SK-N-SH treated with all-trans-retinoic acid at 6 μM for 48 hours (cell line): ENCODE measurements around the gene CST9L.

Experiments
- ATAC-seq: fragments of 200-7000 bp; cut with Tn5 transposase; 3 replicates; pipeline ENCODE4 v1.9.1; 2020; ENCODE audit warnings: mild to moderate bottlenecking, moderate library complexity
- ARNTL ChIP-seq: fragments of 450-650 bp; formaldehyde crosslinking; IDR thresholded peaks from 2 replicates; pipeline ENCODE4 v1.5.0; 2020; ENCODE audit warnings: low read depth, mild to moderate bottlenecking, moderate library complexity, borderline replicate concordance
- BACH2 ChIP-seq: fragments of 250-450 bp; sonication (Bioruptor Pico); IDR thresholded peaks from 2 replicates; pipeline ENCODE4 v1.9.0; 2021; ENCODE audit warnings: mild to moderate bottlenecking, borderline replicate concordance
- CREB5 ChIP-seq: fragments of 250-450 bp; sonication (Bioruptor Pico); IDR thresholded peaks from 2 replicates; pipeline ENCODE4 v1.5.1; 2020; ENCODE audit warnings: low read depth, mild to moderate bottlenecking, moderate library complexity
- CSDC2 ChIP-seq: fragments of 250-450 bp; sonication (Bioruptor Pico); IDR thresholded peaks from 2 replicates; pipeline ENCODE4 v1.5.0; 2020; ENCODE audit warnings: mild to moderate bottlenecking, moderate library complexity
- ESRRG ChIP-seq: fragments of 250-450 bp; sonication (Bioruptor Pico); IDR thresholded peaks from 2 replicates; pipeline ENCODE4 v1.6.1; 2021; ENCODE audit warnings: mild to moderate bottlenecking
- GLIS3 ChIP-seq: fragments of 250-450 bp; sonication (Bioruptor Pico); IDR thresholded peaks from 2 replicates; pipeline ENCODE4 v1.5.0; 2020; ENCODE audit warnings: mild to moderate bottlenecking, moderate library complexity
- ISL1 ChIP-seq: fragments of 250-450 bp; sonication (Bioruptor Pico); IDR thresholded peaks from 2 replicates; pipeline ENCODE4 v2.1.2; 2022; ENCODE audit warnings: mild to moderate bottlenecking, moderate library complexity
- OSR1 ChIP-seq: fragments of 250-450 bp; sonication (Bioruptor Pico); IDR thresholded peaks from 2 replicates; pipeline ENCODE4 v1.8.0; 2022; ENCODE audit warnings: moderate library complexity, mild to moderate bottlenecking, inconsistent platforms
- PPARA ChIP-seq: fragments of 250-450 bp; sonication (Bioruptor Pico); IDR thresholded peaks from 2 replicates; pipeline ENCODE4 v1.5.0; 2020; ENCODE audit warnings: mild to moderate bottlenecking, borderline replicate concordance
- RARB ChIP-seq: fragments of 250-450 bp; sonication (Bioruptor Pico); IDR thresholded peaks from 2 replicates; pipeline ENCODE4 v1.8.0; 2021; ENCODE audit warnings: mild to moderate bottlenecking, moderate library complexity
- SNAI2 ChIP-seq: fragments of 250-450 bp; sonication (Bioruptor Pico); IDR thresholded peaks from 2 replicates; pipeline ENCODE4 v1.5.0; 2020; ENCODE audit warnings: mild to moderate bottlenecking, moderate library complexity
- TCF4 ChIP-seq: fragments of 250-450 bp; sonication (Bioruptor Pico); IDR thresholded peaks from 2 replicates; pipeline ENCODE4 v1.8.0; 2021; ENCODE audit warnings: mild to moderate bottlenecking, moderate library complexity, borderline replicate concordance
- TOX ChIP-seq: fragments of 250-450 bp; sonication (Bioruptor Pico); IDR thresholded peaks from 2 replicates; pipeline ENCODE4 v1.8.0; 2021; ENCODE audit warnings: mild to moderate bottlenecking, moderate library complexity, borderline replicate concordance
- ZFP30 ChIP-seq: fragments of 450-650 bp; formaldehyde crosslinking; IDR thresholded peaks from 2 replicates; pipeline ENCODE4 v1.5.0; 2022; ENCODE audit warnings: mild to moderate bottlenecking, moderate library complexity
- ZNF565 ChIP-seq: fragments of 450-650 bp; formaldehyde crosslinking; conservative IDR thresholded peaks from 2 replicates; pipeline ENCODE4 v1.5.0; 2020; ENCODE audit warnings: low read depth, mild to moderate bottlenecking, moderate library complexity
- ZNF70 ChIP-seq: fragments of 450-650 bp; formaldehyde crosslinking; IDR thresholded peaks from 2 replicates; pipeline ENCODE4 v1.5.0; 2020; ENCODE audit warnings: mild to moderate bottlenecking, moderate library complexity
- ZNF8 ChIP-seq: fragments of 450-650 bp; formaldehyde crosslinking; IDR thresholded peaks from 2 replicates; pipeline ENCODE4 v1.5.0; 2020; ENCODE audit warnings: mild to moderate bottlenecking, moderate library complexity
- TF ChIP-seq, protein P1 (sequence below): fragments of 250-450 bp; sonication (Bioruptor Pico); IDR thresholded peaks from 2 replicates; pipeline ENCODE4 v1.5.0; 2020; ENCODE audit warnings: mild to moderate bottlenecking, moderate library complexity
- TF ChIP-seq, protein P2 (sequence below): fragments of 250-450 bp; sonication (Bioruptor Pico); IDR thresholded peaks from 2 replicates; pipeline ENCODE4 v1.5.1; 2021; ENCODE audit warnings: mild to moderate bottlenecking, moderate library complexity
- TF ChIP-seq, protein P3 (sequence below): fragments of 250-450 bp; sonication (Bioruptor Pico); IDR thresholded peaks from 2 replicates; pipeline ENCODE4 v1.8.0; 2020; ENCODE audit warnings: mild to moderate bottlenecking, moderate library complexity, borderline replicate concordance
- TF ChIP-seq, protein P4 (sequence below): fragments of 250-450 bp; sonication (Bioruptor Pico); IDR thresholded peaks from 2 replicates; pipeline ENCODE4 v1.8.0; 2021; ENCODE audit warnings: low read depth, mild to moderate bottlenecking, moderate library complexity, borderline replicate concordance

Gene CST9L

GRCh38 chr20:23605867-23606651 lies 37.8 kb upstream of the CST9L start, which contains the start of gene CST9:
TSS of gene CST9 (minus strand) at chr20:23605917. CDS start at chr20:23605864, 53 bp downstream.
- no peak for TF ChIP-seq TOX (CRISPR knock-in tag)
- TF ChIP-seq, protein P1, sequence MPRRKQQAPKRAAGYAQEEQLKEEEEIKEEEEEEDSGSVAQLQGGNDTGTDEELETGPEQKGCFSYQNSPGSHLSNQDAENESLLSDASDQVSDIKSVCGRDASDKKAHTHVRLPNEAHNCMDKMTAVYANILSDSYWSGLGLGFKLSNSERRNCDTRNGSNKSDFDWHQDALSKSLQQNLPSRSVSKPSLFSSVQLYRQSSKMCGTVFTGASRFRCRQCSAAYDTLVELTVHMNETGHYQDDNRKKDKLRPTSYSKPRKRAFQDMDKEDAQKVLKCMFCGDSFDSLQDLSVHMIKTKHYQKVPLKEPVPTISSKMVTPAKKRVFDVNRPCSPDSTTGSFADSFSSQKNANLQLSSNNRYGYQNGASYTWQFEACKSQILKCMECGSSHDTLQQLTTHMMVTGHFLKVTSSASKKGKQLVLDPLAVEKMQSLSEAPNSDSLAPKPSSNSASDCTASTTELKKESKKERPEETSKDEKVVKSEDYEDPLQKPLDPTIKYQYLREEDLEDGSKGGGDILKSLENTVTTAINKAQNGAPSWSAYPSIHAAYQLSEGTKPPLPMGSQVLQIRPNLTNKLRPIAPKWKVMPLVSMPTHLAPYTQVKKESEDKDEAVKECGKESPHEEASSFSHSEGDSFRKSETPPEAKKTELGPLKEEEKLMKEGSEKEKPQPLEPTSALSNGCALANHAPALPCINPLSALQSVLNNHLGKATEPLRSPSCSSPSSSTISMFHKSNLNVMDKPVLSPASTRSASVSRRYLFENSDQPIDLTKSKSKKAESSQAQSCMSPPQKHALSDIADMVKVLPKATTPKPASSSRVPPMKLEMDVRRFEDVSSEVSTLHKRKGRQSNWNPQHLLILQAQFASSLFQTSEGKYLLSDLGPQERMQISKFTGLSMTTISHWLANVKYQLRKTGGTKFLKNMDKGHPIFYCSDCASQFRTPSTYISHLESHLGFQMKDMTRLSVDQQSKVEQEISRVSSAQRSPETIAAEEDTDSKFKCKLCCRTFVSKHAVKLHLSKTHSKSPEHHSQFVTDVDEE (CRISPR knock-in tag), result no peak
- TF ChIP-seq ZNF565 (CRISPR knock-in tag), result no peak
- no peak for ATAC-seq

DNA sequence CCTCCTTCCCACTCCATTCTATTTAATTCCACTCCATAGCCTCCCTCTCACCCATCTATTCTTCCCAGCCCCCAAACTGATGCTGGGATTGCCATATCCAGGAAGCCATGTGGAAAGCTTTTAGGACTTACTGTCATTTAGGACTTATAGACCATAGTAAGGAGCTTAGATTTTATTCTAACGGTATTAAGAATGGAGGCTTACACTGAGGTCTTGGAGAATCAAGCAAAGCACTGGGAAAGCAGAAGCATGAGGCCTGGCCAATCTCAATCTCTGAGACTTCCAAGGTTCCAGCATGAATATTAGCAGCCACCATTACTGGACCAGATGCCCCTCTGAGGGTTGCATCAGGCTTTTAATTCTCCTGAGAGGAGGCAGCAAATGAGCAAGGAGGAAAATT lies 36.0 kb upstream of the CST9L start:
- TF ChIP-seq CREB5 (CRISPR knock-in tag), result no peak
- TF ChIP-seq PPARA (CRISPR knock-in tag), result no peak
- no peak for TF ChIP-seq ZFP30
- TF ChIP-seq TOX (CRISPR knock-in tag), result no peak
- TF ChIP-seq ISL1, result no peak
- no peak for TF ChIP-seq ARNTL
- no peak for TF ChIP-seq ZNF565 (CRISPR knock-in tag)
- TF ChIP-seq GLIS3 (CRISPR knock-in tag), result no peak
- no peak for TF ChIP-seq CSDC2
- ATAC-seq, result no peak

- TF ChIP-seq SNAI2 (CRISPR knock-in tag), result no peak
- TF ChIP-seq ARNTL, result no peak
- TF ChIP-seq, protein P2, sequence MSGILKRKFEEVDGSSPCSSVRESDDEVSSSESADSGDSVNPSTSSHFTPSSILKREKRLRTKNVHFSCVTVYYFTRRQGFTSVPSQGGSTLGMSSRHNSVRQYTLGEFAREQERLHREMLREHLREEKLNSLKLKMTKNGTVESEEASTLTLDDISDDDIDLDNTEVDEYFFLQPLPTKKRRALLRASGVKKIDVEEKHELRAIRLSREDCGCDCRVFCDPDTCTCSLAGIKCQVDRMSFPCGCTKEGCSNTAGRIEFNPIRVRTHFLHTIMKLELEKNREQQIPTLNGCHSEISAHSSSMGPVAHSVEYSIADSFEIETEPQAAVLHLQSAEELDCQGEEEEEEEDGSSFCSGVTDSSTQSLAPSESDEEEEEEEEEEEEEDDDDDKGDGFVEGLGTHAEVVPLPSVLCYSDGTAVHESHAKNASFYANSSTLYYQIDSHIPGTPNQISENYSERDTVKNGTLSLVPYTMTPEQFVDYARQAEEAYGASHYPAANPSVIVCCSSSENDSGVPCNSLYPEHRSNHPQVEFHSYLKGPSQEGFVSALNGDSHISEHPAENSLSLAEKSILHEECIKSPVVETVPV, result no peak
- TF ChIP-seq, protein P3, sequence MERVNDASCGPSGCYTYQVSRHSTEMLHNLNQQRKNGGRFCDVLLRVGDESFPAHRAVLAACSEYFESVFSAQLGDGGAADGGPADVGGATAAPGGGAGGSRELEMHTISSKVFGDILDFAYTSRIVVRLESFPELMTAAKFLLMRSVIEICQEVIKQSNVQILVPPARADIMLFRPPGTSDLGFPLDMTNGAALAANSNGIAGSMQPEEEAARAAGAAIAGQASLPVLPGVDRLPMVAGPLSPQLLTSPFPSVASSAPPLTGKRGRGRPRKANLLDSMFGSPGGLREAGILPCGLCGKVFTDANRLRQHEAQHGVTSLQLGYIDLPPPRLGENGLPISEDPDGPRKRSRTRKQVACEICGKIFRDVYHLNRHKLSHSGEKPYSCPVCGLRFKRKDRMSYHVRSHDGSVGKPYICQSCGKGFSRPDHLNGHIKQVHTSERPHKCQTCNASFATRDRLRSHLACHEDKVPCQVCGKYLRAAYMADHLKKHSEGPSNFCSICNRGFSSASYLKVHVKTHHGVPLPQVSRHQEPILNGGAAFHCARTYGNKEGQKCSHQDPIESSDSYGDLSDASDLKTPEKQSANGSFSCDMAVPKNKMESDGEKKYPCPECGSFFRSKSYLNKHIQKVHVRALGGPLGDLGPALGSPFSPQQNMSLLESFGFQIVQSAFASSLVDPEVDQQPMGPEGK (CRISPR knock-in tag), result no peak
- no peak for TF ChIP-seq BACH2 (CRISPR knock-in tag)
- no peak for TF ChIP-seq ZNF565 (CRISPR knock-in tag)
- no peak for TF ChIP-seq OSR1 (CRISPR knock-in tag)
- TF ChIP-seq TCF4 (CRISPR knock-in tag), result no peak
- TF ChIP-seq, protein P4, sequence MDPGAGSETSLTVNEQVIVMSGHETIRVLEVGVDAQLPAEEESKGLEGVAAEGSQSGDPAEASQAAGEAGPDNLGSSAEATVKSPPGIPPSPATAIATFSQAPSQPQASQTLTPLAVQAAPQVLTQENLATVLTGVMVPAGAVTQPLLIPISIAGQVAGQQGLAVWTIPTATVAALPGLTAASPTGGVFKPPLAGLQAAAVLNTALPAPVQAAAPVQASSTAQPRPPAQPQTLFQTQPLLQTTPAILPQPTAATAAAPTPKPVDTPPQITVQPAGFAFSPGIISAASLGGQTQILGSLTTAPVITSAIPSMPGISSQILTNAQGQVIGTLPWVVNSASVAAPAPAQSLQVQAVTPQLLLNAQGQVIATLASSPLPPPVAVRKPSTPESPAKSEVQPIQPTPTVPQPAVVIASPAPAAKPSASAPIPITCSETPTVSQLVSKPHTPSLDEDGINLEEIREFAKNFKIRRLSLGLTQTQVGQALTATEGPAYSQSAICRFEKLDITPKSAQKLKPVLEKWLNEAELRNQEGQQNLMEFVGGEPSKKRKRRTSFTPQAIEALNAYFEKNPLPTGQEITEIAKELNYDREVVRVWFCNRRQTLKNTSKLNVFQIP, result no peak
- TF ChIP-seq ESRRG (CRISPR knock-in tag), result no peak
- no peak for TF ChIP-seq ISL1
- TF ChIP-seq, protein P1 (CRISPR knock-in tag), result no peak
- no peak for TF ChIP-seq PPARA (CRISPR knock-in tag)
- TF ChIP-seq CREB5 (CRISPR knock-in tag), result no peak
- no peak for TF ChIP-seq ZNF8 (CRISPR knock-in tag)
- TF ChIP-seq CSDC2, result no peak
- no peak for TF ChIP-seq RARB (CRISPR knock-in tag)
- no peak for TF ChIP-seq ZFP30
- TF ChIP-seq GLIS3 (CRISPR knock-in tag), result no peak
- no peak for TF ChIP-seq ZNF70 (CRISPR knock-in tag)
- ATAC-seq, result no peak
These were observed 35.0 kb upstream of the CST9L start for GRCh38 chr20:23603321-23603720.
